Activated naive CD4-positive, alpha-beta T cell treated with anti-CD3 and anti-CD28 coated beads, Interleukin-2, amount 50 U/mL, for 72 hours (primary cell): ENCODE measurements around the gene GRIK2. TPM values are rescaled to one million over a fixed set of nuclear protein-coding genes. Genes with fewer than 3 reads are reported as not detected.

ENCODE experiments used
- ATAC-seq, 2 donors: fragments of 150-1000 bp; cut with Tn5 transposase; 2 replicates each; pipeline ENCODE4 v1.10.0; 2021; ENCODE audit warnings: mild to moderate bottlenecking in 2 of 2, moderate library complexity in 2 of 2
- DNase-seq, 2 donors: peaks; one replicate each; pipeline ENCODE4 v3.0.0; 2021 to 2022; ENCODE audit warnings: low spot score in 2 of 2
- H3K27ac Mint-ChIP-seq, 2 donors: one replicate each; pipeline ENCODE4 v1.8.0; 2022; ENCODE audit warnings: mild to moderate bottlenecking in 2 of 2, mixed read lengths in 2 of 2
- H3K36me3 Mint-ChIP-seq, 2 donors: one replicate each; pipeline ENCODE4 v1.8.0; 2022; ENCODE audit warnings: mixed read lengths in 2 of 2
- H3K9me3 Mint-ChIP-seq, 2 donors: one replicate each; pipeline ENCODE4 v1.8.0; 2022; ENCODE audit warnings: mixed read lengths in 2 of 2
- total RNA-seq, 2 donors: library from RNA; stranded (reverse); gene quantifications; one replicate each; pipeline ENCODE4 v1.2.3, GENCODE V29; 2022

The GRIK2 gene
- total RNA-seq, 2 donors from 2014 or later = not detected

DNA sequence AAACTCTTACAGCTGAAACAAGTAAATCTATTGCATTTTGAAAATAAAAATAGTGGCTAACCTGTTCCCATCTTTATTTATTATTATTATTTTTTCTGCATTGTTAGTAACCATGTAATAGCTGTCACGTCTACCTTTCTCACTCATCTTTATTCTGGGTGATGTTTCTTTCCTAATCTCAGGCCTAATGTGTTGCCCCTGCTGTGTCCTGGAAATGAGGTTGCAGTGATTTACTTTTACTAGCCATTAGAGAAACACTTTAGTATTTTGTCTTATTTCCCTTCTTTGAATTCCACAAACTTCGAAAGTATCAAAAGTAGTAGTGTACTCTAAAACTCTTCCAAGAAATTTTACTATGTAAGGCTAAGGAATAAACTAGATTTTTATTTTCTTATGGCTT is 546.9 kb downstream of the GRIK2 start:
- DNase-seq = no peak
- Mint-ChIP-seq H3K36me3 (no peaks in the 10 kb centered on the region), H3K27ac (no peak overlapping the region), H3K9me3 (peaks cover 18 to 19% of the 10 kb centered on the region in 2 donors)
- no peak for ATAC-seq

DNA sequence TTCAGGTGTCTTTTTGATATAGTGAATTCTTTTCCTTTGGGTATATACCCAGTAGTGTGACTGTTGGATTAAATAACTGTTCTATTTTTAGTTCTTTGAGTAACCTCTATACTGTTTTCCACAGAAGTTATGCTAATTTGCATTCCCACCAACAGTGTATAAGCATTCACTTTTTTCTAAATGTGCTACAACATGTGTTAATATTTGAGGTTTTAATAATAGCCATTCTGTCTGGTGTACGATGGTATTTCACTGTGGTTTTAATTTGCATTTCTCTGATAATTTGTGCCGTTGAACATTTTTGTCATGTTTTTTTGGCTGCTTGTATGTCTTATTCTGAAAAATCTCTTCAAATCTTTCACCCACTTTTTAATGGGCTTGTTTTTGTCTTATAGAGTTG is 563.5 kb downstream of the GRIK2 start:
- ATAC-seq (no peak), DNase-seq (no peak)
- Mint-ChIP-seq H3K27ac (no peak overlapping the region), H3K36me3 (no peaks in the 10 kb centered on the region), H3K9me3 (peaks cover 6 to 15% of the 10 kb centered on the region in 2 donors)

GRCh38 chr6:101961357-101961756 is 567.8 kb downstream of the GRIK2 start:
- H3K9me3 Mint-ChIP-seq = peaks cover 8 to 21% of the 10 kb centered on the region in 2 donors
- H3K36me3 Mint-ChIP-seq = no peaks in the 10 kb centered on the region
- no peak for ATAC-seq
- no peak for DNase-seq
- no peak overlapping the region for H3K27ac Mint-ChIP-seq

GRCh38 chr6:101980924-101981323 is 587.4 kb downstream of the GRIK2 start:
- H3K36me3 Mint-ChIP-seq = no peaks in the 10 kb centered on the region
- no peak for ATAC-seq

DNA sequence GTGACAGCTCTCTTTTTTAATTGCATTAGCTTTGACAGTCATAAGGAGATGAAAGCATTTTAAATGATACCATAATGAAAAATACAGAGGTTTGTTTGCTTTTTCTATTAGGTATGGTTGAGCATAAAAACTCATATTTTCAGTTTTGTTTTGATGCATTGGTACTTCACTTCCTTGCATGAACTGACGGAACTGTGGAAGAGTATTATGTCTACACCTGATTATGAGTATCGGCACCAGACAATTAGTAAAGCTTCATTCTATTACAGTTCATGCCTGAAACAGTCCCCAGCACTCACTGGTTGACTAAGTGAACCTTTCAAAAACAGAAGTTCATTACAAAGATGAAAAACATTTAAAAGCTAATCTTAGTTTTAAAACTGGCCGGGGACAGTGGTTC is 593.0 kb downstream of the GRIK2 start:
- DNase-seq (no peak), ATAC-seq (no peak)
- Mint-ChIP-seq H3K9me3 (peaks cover 3 to 4% of the 10 kb centered on the region in 2 donors), H3K27ac (no peak overlapping the region), H3K36me3 (no peaks in the 10 kb centered on the region)

More at GRCh38 chr6:101980924-101981323, 587.4 kb downstream of the GRIK2 start:
- Mint-ChIP-seq H3K27ac (no peak overlapping the region), H3K9me3 (peaks cover 12 to 13% of the 10 kb centered on the region in 2 donors)
- DNase-seq = no peak

DNA sequence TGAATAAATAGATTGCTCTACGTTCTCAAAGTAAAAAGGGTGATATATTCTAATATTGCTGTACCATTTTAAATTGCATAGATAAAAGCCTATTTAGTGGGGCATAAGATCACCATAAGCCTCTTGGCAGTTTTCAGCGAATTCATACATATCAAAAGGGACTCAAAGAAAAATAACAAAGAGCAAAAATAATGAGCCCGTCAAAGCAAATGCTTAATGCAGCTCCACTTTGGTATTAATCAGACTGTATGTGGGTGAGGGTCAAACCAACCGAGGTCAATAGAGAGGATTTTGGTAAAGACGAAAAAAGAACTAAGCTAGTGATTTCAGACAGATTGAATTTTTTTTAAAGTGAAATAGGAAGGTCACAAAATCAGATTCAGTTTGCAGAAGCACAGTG is 598.8 kb downstream of the GRIK2 start:
- DNase-seq = no peak
- Mint-ChIP-seq H3K9me3 (no peaks in the 10 kb centered on the region), H3K27ac (no peak overlapping the region), H3K36me3 (no peaks in the 10 kb centered on the region)
- no peak for ATAC-seq

- DNase-seq = no peak
- no peaks in the 10 kb centered on the region for H3K9me3 Mint-ChIP-seq
- no peaks in the 10 kb centered on the region for H3K36me3 Mint-ChIP-seq
Observed at GRCh38 chr6:101994521-101994920, 601.0 kb downstream of the GRIK2 start.

GRCh38 chr6:102015431-102015830 is 621.9 kb downstream of the GRIK2 start:
- no peak for DNase-seq
- peaks cover 22 to 23% of the 10 kb centered on the region in 2 donors for H3K9me3 Mint-ChIP-seq
- H3K27ac Mint-ChIP-seq = no peak overlapping the region
- no peaks in the 10 kb centered on the region for H3K36me3 Mint-ChIP-seq
- ATAC-seq = no peak

More at GRCh38 chr6:101994521-101994920, 601.0 kb downstream of the GRIK2 start:
- H3K27ac Mint-ChIP-seq = no peak overlapping the region
- ATAC-seq = no peak

- Mint-ChIP-seq H3K36me3 (no peaks in the 10 kb centered on the region), H3K27ac (no peak overlapping the region), H3K9me3 (peaks cover 16 to 24% of the 10 kb centered on the region in 2 donors)
- no peak for ATAC-seq
- no peak for DNase-seq
Observed at GRCh38 chr6:102022281-102022680, 628.8 kb downstream of the GRIK2 start.

- no peak overlapping the region for H3K27ac Mint-ChIP-seq
- peaks cover 14 to 20% of the 10 kb centered on the region in 2 donors for H3K9me3 Mint-ChIP-seq
- no peak for ATAC-seq
- DNase-seq = no peak
- no peaks in the 10 kb centered on the region for H3K36me3 Mint-ChIP-seq
Observed at GRCh38 chr6:102022803-102023202, 629.3 kb downstream of the GRIK2 start.

DNA sequence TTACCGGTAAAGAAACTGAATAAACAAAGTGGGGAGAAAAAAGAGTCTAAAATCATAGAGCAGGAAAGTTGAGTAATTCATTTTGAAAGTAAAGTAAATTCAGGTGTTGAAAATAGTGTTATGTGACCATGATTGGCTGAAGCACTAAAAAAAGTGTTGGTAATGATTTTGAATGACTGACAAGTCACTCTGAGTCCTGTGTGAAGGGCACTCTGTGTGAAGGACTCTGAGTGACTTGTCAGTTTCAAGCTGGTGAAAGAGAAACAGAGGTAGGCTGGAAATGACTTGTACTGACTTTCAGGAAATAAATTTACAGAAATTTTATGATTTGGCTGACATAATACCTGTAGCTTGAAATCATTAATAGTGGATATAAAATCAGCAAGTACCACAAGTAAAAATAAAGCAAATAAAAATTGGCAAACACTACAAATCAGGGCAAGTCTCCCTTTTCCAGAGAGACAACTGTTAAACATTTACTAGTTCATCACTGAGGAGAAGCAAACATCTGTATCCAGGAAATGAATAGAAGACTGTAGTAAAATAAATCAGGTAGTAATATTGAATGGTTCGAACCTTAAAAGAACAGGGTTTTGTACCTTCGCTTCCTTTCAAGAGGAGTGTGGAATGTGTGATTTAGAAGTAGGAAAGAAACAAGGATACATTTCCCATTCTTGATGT is 630.6 kb downstream of the GRIK2 start:
- no peak overlapping the region for H3K27ac Mint-ChIP-seq
- no peaks in the 10 kb centered on the region for H3K36me3 Mint-ChIP-seq
- DNase-seq (no peak), ATAC-seq (no peak)
- peaks cover 10 to 18% of the 10 kb centered on the region in 2 donors for H3K9me3 Mint-ChIP-seq

DNA sequence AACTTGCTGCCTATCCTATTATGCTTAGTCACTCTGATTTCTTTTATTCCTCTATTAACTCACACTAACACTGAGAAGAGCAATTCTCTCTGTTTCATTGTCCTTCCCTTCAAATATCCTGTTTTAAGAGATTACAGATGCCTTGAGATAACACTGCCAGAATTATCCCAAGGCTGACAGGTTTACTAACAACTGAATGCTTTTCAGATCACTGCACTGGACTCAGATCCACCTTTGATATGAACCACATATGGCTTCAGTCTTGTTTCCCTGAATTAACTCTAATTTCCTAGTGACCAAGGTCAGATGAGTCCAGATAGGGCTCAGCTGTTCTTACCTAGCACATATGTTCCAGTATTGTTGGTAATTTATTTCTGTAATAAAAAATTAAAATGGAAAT is 633.1 kb downstream of the GRIK2 start:
- ATAC-seq (no peak), DNase-seq (no peak)
- H3K27ac Mint-ChIP-seq = no peak overlapping the region
- no peaks in the 10 kb centered on the region for H3K36me3 Mint-ChIP-seq
- peaks cover 19 to 24% of the 10 kb centered on the region in 2 donors for H3K9me3 Mint-ChIP-seq

GRCh38 chr6:102028176-102028575 is 634.7 kb downstream of the GRIK2 start:
- DNase-seq (no peak), ATAC-seq (no peak)
- Mint-ChIP-seq H3K36me3 (no peaks in the 10 kb centered on the region), H3K27ac (no peak overlapping the region), H3K9me3 (peaks cover 15 to 21% of the 10 kb centered on the region in 2 donors)

- H3K27ac Mint-ChIP-seq = no peak overlapping the region
- H3K36me3 Mint-ChIP-seq = no peaks in the 10 kb centered on the region
- DNase-seq (no peak), ATAC-seq (no peak)
- H3K9me3 Mint-ChIP-seq = peaks cover 5 to 7% of the 10 kb centered on the region in 2 donors
Observed at GRCh38 chr6:102038964-102039363, 645.5 kb downstream of the GRIK2 start.

DNA sequence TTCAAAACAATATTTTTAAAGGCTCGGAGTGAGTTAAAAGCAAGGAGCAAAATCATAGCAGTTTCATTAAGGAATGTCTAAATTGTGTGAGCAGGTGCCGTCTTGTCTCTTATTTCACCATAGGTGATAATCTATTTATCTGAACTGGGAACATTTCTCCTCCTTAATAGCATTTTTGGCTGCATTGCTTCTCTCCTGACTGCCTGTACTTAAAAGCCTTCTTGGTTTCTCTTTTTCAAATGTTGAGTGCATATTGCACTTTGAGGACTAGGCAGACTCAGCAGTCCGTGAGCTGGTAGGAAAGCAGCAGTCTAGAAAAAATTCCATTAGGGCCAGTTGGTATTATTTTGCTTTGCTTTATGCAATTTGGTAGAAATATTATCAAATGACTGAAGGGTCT is 645.9 kb downstream of the GRIK2 start:
- peaks cover 5 to 7% of the 10 kb centered on the region in 2 donors for H3K9me3 Mint-ChIP-seq
- H3K27ac Mint-ChIP-seq = no peak overlapping the region
- DNase-seq (no peak), ATAC-seq (no peak)
- no peaks in the 10 kb centered on the region for H3K36me3 Mint-ChIP-seq

- no peaks in the 10 kb centered on the region for H3K36me3 Mint-ChIP-seq
- peaks cover 0 to 9% of the 10 kb centered on the region in 2 donors for H3K9me3 Mint-ChIP-seq
- DNase-seq = no peak
- H3K27ac Mint-ChIP-seq = no peak overlapping the region
- no peak for ATAC-seq
Observed at GRCh38 chr6:102051001-102051400, 657.5 kb downstream of the GRIK2 start.

GRCh38 chr6:102051720-102052119 is 658.2 kb downstream of the GRIK2 start:
- Mint-ChIP-seq H3K36me3 (no peaks in the 10 kb centered on the region), H3K27ac (no peak overlapping the region), H3K9me3 (peaks cover 0 to 9% of the 10 kb centered on the region in 2 donors)
- DNase-seq (no peak), ATAC-seq (no peak)

- no peak for ATAC-seq
- Mint-ChIP-seq H3K36me3 (no peaks in the 10 kb centered on the region), H3K27ac (no peak overlapping the region), H3K9me3 (peaks cover 7 to 16% of the 10 kb centered on the region in 2 donors)
- DNase-seq = no peak
Observed at GRCh38 chr6:102064142-102064541, 670.6 kb downstream of the GRIK2 start.
